Activated CD8-positive, alpha-beta memory T cell treated with anti-CD3 and anti-CD28 coated beads for 36 hours (primary cell): ENCODE data around the gene MAML3. TPM values are rescaled to one million over a fixed set of nuclear protein-coding genes. Genes with fewer than 3 reads are reported as not detected.

ENCODE experiments used
- CTCF ChIA-PET: fragments of 350-600 bp; sonication (Branson Sonifier 250); formaldehyde crosslinking; loops from one replicate; lab custom pipeline; 2021; ENCODE audit warnings: antibody characterized with exemption; lab: Charles Lee
- POLR2A ChIA-PET: fragments of 350-600 bp; sonication (Branson Sonifier 250); formaldehyde crosslinking; loops from one replicate; lab custom pipeline; 2021; ENCODE audit warnings: antibody characterized with exemption; lab: Charles Lee
- total RNA-seq, 2 experiments: library from RNA; stranded (reverse); gene quantifications; one replicate each; pipeline ENCODE4 v1.2.3, GENCODE V29; 2021

The MAML3 gene
- total RNA-seq, 2 experiments from 2014 or later: 0.65 to 0.73 TPM

- ChIA-PET CTCF (no interaction called here), POLR2A (no interaction called here)
These were observed 4.5 kb upstream of the MAML3 start for GRCh38 chr4:140158365-140159030.

- CTCF ChIA-PET: no interaction called here
- POLR2A ChIA-PET: no interaction called here
These were observed 3.4 kb upstream of the MAML3 start for GRCh38 chr4:140157341-140157740.

- ChIA-PET CTCF (interaction anchor here (1.2 kb wide), 1 partner anchor 105 kb away, joined by 6 read pairs; no protein-coding TSS in a partner anchor), POLR2A (interaction anchor here (0.5 kb wide), 1 partner anchor 1073 kb away, joined by 3 read pairs; no protein-coding TSS in a partner anchor)
These were observed 2.7 kb upstream of the MAML3 start for GRCh38 chr4:140156529-140157171.

- ChIA-PET CTCF (no interaction called here), POLR2A (interaction anchor here (0.6 kb wide), 1 partner anchor 59 kb away, joined by 3 read pairs; no protein-coding TSS in a partner anchor)
These were observed 548 bp upstream of the MAML3 start for GRCh38 chr4:140154572-140154891.

GRCh38 chr4:140153419-140153717 lies 616 bp downstream of the MAML3 start:
- POLR2A ChIA-PET: no interaction called here
- CTCF ChIA-PET: interaction anchor here (1.2 kb wide), 1 partner anchor 94 kb away, joined by 3 read pairs; no protein-coding TSS in a partner anchor

- ChIA-PET POLR2A (interaction anchor here (1.1 kb wide), 1 partner anchor 57 kb away, joined by 4 read pairs; no protein-coding TSS in a partner anchor), CTCF (interaction anchor here (1.2 kb wide), 1 partner anchor 93 kb away, joined by 3 read pairs; no protein-coding TSS in a partner anchor)
These were observed 1.1 kb downstream of the MAML3 start for GRCh38 chr4:140152751-140153418.

- ChIA-PET POLR2A (interaction anchor here (0.6 to 1.1 kb wide), 2 partner anchors 56 to 746 kb away, joined by 4 read pairs; no protein-coding TSS in a partner anchor), CTCF (no interaction called here)
These were observed 1.8 kb downstream of the MAML3 start for GRCh38 chr4:140152013-140152703.

- ChIA-PET CTCF (no interaction called here), POLR2A (interaction anchor here (0.6 to 1.1 kb wide), 2 partner anchors 56 to 745 kb away, joined by 4 read pairs; no protein-coding TSS in a partner anchor)
These were observed 2.3 kb downstream of the MAML3 start for GRCh38 chr4:140151699-140152012.

GRCh38 chr4:140150886-140151698 lies 2.9 kb downstream of the MAML3 start:
- ChIA-PET POLR2A (interaction anchor here (0.6 kb wide), 1 partner anchor 745 kb away, joined by 4 read pairs; no protein-coding TSS in a partner anchor), CTCF (no interaction called here)

- ChIA-PET POLR2A (no interaction called here), CTCF (no interaction called here)
These were observed 3.4 kb downstream of the MAML3 start for GRCh38 chr4:140150636-140150885.

- POLR2A ChIA-PET: interaction anchor here (0.6 kb wide), 1 partner anchor 291 kb away, joined by 4 read pairs; no protein-coding TSS in a partner anchor
- CTCF ChIA-PET: no interaction called here
These were observed 3.9 kb downstream of the MAML3 start for GRCh38 chr4:140149846-140150635.

- ChIA-PET CTCF (no interaction called here), POLR2A (no interaction called here)
These were observed 9.9 kb downstream of the MAML3 start for GRCh38 chr4:140144050-140144449.

- ChIA-PET CTCF (no interaction called here), POLR2A (no interaction called here)
These were observed 12.7 kb downstream of the MAML3 start for GRCh38 chr4:140141210-140141835.

- POLR2A ChIA-PET: no interaction called here
- CTCF ChIA-PET: no interaction called here
These were observed 13.4 kb downstream of the MAML3 start for GRCh38 chr4:140140566-140140965.

- ChIA-PET CTCF (no interaction called here), POLR2A (no interaction called here)
These were observed 15.6 kb downstream of the MAML3 start for GRCh38 chr4:140138428-140138827.

- CTCF ChIA-PET: no interaction called here
- POLR2A ChIA-PET: no interaction called here
These were observed 16.3 kb downstream of the MAML3 start for GRCh38 chr4:140137671-140138070.

- ChIA-PET CTCF (no interaction called here), POLR2A (no interaction called here)
These were observed 17.5 kb downstream of the MAML3 start for GRCh38 chr4:140136509-140136908.

- POLR2A ChIA-PET: no interaction called here
These were observed 18.4 kb downstream of the MAML3 start for GRCh38 chr4:140135529-140136088.

More at GRCh38 chr4:140135529-140136088, 18.4 kb downstream of the MAML3 start:
- CTCF ChIA-PET: no interaction called here
